Measurements from ENCODE around the gene KHDC3L. TPM values are rescaled to one million over a fixed set of nuclear protein-coding genes. Genes with fewer than 3 reads are reported as not detected.

KHDC3L gene
- total RNA-seq, 1 experiment from 2014 or later = 0.22 TPM

GRCh38 chr6:73372516-73372915 lies 10.1 kb downstream of the KHDC3L start:
- no peak overlapping the region for H3K23ac ChIP-seq (ENCODE audit: insufficient read length, low read depth, low read length)
- H3K4me3 Mint-ChIP-seq = no peak overlapping the region
- H4K20me1 ChIP-seq (ENCODE audit: control insufficient read depth, insufficient read depth, insufficient read length) = no peaks in the 10 kb centered on the region
- no peak overlapping the region for H3K4ac ChIP-seq (ENCODE audit: low read depth, low read length)
- H3K27me3 ChIP-seq (ENCODE audit: insufficient read depth, low read length) = no peaks in the 10 kb centered on the region
- H3K4me1 Mint-ChIP-seq = peaks cover 10 to 13% of the 10 kb centered on the region in 2 experiments
- no peak overlapping the region for H3K14ac ChIP-seq (ENCODE audit: insufficient read depth, low read length)
- H3K18ac ChIP-seq (ENCODE audit: insufficient read length, low read depth, low read length) = no peak overlapping the region
- H3K27ac ChIP-seq (ENCODE audit: insufficient read length, low read depth, low read length) = no peak overlapping the region
- no peak overlapping the region for H2BK15ac ChIP-seq (ENCODE audit: low read depth, low read length)
- H2AK5ac ChIP-seq (ENCODE audit: insufficient read length, low read length) = no peak overlapping the region
- no CpG with 5 or more reads among the region's 10 CpGs for WGBS (ENCODE audit: extremely low coverage, insufficient read length, low lambda C conversion rate)
- H2BK20ac ChIP-seq (ENCODE audit: low read depth, low read length, poor library complexity, severe bottlenecking) = no peak overlapping the region
- H3K27ac Mint-ChIP-seq = no peak overlapping the region
- no peak for TF ChIP-seq CTCF (conservative IDR thresholded peaks at IDR 0.05)
- H2BK120ac ChIP-seq (ENCODE audit: low read depth, low read length, poor library complexity, severe bottlenecking) = no peak overlapping the region
- H3K23me2 ChIP-seq (ENCODE audit: insufficient read length, low read depth, low read length, poor library complexity, severe bottlenecking) = no peaks in the 10 kb centered on the region
- H3T11ph ChIP-seq (ENCODE audit: low read length) = no peak overlapping the region
- H2BK12ac ChIP-seq (ENCODE audit: insufficient read length, low read depth, low read length) = no peak overlapping the region
- no peak overlapping the region for H4K91ac ChIP-seq (ENCODE audit: insufficient read length, low read depth, low read length)
- no peak overlapping the region for H3K4me2 ChIP-seq (ENCODE audit: insufficient read depth, insufficient read length, low read length)
- H3K79me2 ChIP-seq (ENCODE audit: insufficient read depth, low read length) = no peaks in the 10 kb centered on the region
- peaks cover 2% of the 10 kb centered on the region; the same call in 1 of the 2 replicates for H3K4me1 ChIP-seq (ENCODE audit: insufficient read depth, low read length)
- H2BK5ac ChIP-seq (ENCODE audit: insufficient read length, low read length) = no peak overlapping the region
- no peak overlapping the region for H4K8ac ChIP-seq (replicated peaks; ENCODE audit: insufficient read length, low read depth, low read length)
- DNase-seq = no peak
- H3K9ac ChIP-seq (ENCODE audit: extremely low read depth, insufficient read length, low read length) = no peak overlapping the region
- H3K9me3 Mint-ChIP-seq = peaks cover 0 to 14% of the 10 kb centered on the region in 2 experiments; a peak in 3 of 5 replicates
- no peak overlapping the region for H2AFZ ChIP-seq (ENCODE audit: low read length)
- no peaks in the 10 kb centered on the region for H3K79me1 ChIP-seq (ENCODE audit: insufficient read depth, low read depth, low read length, poor library complexity, severe bottlenecking)
- H3K9me3 ChIP-seq (ENCODE audit: control insufficient read depth, low read depth, low read length) = no peaks in the 10 kb centered on the region
- no peak overlapping the region for H3K56ac ChIP-seq (ENCODE audit: insufficient read length, low read depth, low read length)
- no peak overlapping the region for H4K5ac ChIP-seq (ENCODE audit: insufficient read length, low read depth, low read length)
- peaks cover 2% of the 10 kb centered on the region; the same call in 1 of the 2 replicates for H3K27me3 Mint-ChIP-seq (ENCODE audit: low read depth)
- peaks cover 0 to 2% (median 0%) of the 10 kb centered on the region in 3 experiments; a peak in 2 of 7 replicates for H3K36me3 Mint-ChIP-seq (ENCODE audit: insufficient read depth in 1 of 3, low read depth in 3 of 3)
